Ammon's horn (tissue), 1 donor: ENCODE results near the gene PPP1R1B.

Experiments used
- DNase-seq: peaks from one replicate; pipeline ENCODE4 v3.0.0-alpha.2; 2016; ENCODE audit warnings: low spot score

The PPP1R1B gene

DNA sequence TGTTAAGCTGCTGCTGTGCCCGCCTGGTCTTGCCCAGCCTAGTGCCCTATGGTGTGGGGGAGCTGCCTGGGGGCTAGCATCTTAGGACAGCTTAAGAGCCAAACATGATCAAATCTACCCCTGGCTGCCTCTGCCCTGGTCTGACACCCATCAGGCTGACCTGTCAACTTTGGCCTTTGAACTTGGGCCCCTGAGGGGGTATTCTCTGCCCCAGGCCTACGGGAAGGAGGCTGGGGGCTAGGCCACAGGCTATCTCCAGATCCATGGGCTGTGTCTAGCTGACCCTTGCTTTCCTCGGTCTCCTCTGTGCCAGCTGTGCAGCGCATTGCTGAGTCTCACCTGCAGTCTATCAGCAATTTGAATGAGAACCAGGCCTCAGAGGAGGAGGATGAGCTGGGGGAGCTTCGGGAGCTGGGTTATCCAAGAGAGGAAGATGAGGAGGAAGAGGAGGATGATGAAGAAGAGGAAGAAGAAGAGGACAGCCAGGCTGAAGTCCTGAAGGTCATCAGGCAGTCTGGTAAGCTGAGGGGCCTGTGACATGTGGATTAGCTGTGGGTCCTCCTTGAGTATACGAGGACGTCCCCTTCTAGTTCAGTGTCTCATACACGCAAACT, 6.9 kb downstream of the PPP1R1B start:
- DNase-seq = no peak

DNA sequence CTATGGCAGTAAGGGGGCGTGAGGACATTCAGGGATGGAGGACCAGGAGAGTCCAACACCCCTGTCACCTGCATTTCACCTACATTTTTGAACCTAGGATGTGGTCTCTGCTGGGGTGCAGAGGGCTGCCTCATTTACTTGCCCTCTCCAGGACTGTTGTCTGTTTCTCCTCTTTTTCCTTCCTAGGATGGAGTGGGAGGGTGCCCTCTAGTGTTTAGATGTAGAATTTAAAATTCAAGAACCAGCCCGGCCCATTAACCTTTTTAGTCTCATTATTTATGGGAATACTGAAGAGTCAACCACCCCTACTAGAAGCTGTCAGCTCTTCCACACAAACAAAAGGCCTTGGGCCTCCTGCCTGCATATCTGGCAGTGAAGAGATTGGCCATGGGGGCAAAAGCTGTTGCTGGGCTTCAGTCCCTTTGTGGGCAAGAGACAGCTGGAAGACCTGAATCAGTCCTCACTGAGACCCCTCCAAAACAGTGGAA, 7.7 kb downstream of the PPP1R1B start:
- peak; percentile 60 for DNase-seq

DNA sequence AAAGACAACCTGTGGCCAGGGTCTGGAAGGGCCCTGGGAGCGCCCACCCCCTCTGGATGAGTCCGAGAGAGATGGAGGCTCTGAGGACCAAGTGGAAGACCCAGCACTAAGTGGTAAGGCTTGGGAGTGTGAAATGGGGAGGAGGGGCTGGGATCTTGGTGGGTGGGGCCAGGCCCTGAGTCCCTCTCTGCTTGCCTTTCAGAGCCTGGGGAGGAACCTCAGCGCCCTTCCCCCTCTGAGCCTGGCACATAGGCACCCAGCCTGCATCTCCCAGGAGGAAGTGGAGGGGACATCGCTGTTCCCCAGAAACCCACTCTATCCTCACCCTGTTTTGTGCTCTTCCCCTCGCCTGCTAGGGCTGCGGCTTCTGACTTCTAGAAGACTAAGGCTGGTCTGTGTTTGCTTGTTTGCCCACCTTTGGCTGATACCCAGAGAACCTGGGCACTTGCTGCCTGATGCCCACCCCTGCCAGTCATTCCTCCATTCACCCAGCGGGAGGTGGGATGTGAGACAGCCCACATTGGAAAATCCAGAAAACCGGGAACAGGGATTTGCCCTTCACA, 8.9 kb downstream of the PPP1R1B start:
- DNase-seq = no peak

DNA sequence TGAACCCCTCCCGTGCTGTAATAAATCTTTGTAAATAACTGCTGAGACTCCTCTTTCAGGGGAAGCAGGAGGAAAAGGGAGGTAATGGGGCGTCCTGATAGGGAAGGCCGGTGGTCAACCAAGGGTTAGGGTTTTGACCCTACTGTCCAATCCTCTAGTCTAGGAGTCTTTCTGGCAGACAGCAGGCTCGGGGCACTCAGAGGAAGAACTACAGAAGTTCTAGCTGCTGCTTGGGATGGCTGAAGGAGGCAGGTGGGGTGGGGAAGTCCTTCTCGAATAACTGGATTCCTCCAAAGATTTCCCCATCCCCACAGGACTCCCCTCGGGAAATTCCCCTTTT, 9.8 kb downstream of the PPP1R1B start:
- DNase-seq = no peak

DNA sequence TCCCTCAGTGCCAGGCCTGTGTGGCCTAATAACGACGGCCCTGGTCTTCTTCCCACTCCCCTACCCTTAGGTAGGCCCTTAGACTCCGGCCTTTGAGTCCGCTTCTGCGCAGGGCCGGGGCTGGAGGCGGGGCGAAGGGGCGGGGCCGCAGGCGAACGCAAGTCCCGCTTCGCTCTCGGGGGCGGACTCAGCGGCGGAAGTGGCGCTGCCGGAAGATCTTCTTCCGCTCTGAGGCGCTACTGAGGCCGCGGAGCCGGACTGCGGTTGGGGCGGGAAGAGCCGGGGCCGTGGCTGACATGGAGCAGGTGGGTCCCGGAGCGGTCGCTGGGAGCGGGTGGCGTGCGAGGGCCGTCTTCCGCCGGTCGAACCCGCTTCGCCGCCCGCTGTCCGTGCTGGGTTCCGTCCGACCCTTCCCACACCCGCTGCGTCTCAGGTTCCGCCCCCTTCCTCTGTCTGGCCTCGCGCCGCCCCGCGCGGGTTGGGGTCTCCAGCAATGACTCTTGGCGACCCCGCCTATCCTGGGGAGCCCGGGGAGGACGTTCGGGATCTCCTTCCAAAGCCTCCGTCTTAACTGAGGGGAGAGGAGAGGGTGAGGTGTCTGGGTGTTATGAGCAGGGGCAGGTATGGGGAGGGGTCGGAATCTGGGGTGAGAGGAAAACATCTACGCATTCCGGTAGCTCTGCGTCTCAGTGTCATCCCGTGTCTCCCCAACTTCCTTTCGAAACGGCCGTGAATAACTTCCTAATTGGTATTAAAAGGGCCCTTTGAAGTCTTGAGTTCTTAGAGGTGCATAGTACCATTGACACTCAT, 10.4 kb downstream of the PPP1R1B start, which contains the start of gene STARD3:
TSS of gene STARD3 (plus strand) at position 218 of the 810 bp plus-strand sequence. CDS start 16,388 bp downstream, outside the sequence.
- peak; percentile 94 for DNase-seq

DNA sequence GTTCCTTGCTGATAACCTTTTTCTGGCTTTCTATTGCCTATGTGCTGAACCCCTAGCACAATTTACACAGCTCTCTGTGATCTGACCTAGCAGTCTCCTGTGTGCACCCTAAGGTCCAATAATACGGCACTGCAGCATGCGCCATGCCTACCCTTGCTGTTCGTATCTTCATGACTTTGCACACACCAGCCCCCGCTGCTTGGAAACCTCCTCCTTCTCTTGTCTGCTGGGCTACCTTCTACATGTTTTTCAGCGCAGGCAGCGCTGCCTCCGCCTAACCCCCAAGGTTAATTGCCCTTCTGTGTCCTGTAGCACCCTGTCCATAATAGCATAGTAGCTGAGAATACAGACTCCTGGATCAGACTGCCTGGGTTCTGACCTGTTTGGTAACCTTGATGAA, 11.6 kb downstream of the PPP1R1B start:
- no peak for DNase-seq

DNA sequence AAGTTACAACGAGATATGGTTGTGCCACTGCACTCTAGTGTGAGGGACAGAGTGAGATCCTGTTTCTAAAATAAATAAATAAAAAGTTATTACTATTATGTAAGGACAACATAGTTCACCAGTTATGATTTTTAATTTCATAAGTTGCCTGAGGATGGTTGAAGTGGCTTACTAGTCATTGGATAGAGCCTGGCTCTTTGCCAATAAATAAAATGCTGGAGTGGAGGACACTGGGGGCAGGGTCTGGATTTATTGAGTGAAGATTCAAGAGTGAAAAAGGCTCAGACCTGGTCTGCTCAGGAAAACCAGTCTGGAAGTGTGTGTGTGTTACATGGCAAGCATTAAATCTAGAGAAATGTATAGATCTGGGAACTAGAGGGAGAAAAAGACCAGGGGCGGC, 12.3 kb downstream of the PPP1R1B start:
- no peak for DNase-seq

DNA sequence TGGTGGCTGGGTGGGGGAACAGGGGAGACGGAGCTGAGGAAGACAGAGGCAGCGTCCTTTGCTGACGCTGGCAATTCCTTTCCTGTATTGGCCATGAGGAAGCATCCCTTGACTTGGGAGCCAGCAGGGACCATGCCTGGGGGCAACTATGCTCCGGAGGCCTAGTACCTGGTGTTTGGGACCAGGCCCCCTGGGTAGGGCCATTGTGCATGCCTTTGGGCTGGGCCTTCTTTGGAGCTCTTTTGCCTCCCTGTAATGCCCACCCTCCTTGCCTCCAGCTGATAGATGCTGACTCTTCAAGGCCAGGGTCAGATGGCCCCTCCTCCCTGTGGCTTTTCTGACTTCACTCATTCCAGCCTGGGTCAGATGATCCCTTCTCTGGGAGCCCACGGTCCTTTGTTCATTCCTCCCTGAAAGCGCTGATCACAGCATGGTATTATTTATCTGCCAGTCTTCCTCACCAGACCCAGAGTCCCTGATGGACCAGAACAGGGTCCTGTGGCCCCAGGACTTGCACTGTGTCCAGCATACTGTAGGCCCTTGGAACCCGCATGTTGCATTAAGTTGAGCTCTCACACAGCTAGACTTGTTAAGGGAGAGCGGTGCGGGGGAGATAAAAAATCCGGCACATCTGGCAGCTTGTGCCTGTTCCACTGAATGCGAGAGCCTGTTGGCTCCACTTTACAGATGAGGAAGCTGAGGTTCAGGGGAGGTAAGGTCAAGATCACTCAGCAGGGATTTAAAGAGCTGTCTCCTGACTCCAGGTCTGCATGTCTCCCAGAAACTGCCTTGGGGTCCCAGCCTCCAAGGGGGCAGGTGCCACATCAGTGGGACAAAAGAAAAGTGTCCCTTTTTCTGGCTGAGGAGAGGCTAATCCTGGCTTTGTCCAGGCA, 13.1 kb downstream of the PPP1R1B start:
- no peak for DNase-seq

DNA sequence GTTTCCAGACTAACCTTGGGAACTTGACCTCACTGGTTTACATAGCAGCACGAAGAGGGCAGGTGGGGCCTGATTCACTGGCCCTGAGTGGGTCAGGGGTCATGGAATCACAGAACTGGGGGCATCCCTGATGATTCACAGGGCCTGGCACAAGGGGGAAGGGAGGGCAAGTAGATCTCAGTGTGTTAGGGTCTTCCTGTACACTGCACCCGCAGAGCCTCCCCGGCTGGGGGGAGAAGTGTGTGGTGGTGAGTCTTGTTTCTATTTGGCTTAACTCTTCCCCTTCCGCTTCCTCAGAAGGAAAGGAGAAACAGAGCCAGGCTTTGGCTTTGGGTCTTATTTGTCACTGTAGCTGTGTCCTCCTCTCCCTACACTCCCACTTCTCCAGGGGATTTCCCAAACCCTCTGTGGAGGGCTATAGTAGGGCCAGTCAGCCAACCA, 13.9 kb downstream of the PPP1R1B start:
- DNase-seq = no peak

DNA sequence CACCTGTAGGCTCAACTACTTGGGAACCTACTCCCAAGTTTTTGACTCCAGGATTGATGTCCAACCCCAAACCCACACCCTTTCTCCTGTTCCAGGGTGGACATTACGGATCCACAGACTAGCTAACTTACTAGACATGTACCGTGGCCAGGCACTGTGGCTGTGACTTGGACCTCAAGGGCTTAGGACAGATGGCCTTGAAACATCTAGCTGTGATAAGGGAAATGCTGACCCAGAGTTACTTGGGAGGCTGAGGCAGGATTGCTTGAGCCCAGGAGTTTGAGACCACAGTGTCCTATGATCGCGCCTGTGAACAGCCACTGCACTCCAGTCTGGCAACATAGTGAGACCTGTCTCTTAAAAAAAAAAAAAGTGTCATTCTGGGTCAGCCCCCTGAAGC, 14.3 kb downstream of the PPP1R1B start:
- no peak for DNase-seq

DNA sequence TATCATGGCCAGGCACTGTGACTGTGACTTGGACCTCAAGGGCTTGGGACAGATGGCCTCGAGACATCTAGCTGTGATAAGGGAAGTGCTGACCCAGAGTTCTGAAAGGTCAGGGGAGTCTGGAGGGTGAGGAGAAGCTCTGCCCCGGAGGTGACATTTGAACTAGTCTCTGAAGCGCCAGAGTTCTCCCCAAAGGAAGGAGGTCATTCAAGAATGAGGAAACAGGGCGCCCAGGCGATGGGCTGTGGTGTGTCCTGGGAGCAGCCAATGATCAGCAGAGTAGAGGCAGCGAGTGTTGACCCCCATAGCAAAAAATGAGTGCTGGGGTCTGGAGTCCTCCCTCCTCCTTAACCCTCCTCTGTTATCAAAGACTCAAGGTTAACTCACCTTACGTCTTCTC, 15.1 kb downstream of the PPP1R1B start:
- no peak for DNase-seq

DNA sequence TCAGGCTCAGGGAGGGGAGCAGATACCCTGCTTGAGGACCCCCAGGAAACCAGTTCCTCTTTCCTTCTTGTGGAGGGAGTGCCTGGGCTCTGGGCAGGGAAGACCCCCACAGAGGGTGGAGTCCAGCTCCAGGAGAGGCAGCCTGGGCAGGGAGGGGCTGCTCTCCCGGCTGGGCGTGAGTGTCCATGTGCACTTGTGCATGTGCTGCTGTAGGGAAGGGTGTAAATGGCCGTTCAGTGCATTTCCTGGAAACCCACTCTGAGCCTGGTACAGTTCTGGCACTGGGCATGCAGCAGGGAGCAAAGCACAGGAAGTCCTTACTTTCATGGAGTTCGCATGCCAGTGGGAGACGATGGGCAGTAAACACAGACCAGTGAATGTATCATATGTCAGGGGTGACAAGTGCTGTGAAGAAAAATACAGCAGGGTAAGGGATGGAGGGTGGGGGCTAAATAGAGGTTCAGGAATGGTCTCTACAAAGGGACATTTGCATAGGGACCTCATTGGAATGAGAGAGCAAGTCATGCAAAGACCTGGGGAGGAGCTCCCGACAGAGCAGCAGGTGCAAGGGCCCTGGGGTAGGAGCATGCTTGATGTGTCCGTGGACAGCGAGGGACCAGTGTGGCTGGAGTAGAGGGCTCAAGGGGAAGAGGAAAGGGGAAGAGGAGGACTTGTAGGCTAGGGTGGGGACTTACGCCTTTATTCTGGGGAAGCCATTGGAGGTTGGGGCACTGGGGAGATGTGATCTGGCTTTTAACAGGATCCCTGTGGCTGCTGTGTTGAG, 15.7 kb downstream of the PPP1R1B start:
- DNase-seq = no peak

DNA sequence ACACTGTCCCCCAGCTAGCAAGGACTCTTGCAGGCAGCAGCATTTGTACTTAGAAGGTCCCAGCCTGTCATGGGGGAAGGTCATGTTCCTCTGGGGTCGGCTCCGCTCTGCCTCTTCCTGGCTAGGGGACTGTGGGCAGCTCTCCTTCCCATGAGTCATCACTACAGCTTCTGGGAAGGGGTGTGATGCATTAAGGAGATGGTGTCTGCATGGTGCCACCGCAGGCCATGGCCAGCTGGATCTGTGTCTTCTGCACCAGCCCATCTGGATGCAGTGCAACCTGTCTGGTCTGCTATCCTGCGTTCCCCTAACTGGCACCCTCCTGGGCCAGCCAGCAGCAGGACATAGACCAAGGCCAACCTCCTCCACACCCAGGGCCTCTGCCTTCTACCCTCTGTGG, 16.5 kb downstream of the PPP1R1B start:
- DNase-seq = no peak

DNA sequence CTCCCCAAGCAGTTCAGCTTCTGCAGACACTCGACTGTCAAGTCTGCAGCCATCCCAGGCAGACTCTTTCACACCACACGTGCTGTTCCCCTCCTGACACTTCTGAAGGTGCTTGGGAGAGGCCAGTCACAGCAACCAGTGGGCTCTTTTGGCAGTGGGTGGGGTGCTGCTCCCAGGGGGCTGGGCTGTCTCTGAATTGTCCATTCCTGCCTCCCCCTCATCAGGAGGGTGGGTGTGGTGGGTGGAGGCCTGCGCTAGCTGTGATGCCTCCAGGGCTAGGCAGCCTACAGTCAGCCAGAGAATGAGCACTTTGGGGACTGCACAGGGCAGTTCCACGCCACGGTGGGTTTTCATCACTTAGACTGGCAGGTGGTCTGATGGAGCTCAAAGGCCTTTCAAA, 20.5 kb downstream of the PPP1R1B start:
- no peak for DNase-seq

DNA sequence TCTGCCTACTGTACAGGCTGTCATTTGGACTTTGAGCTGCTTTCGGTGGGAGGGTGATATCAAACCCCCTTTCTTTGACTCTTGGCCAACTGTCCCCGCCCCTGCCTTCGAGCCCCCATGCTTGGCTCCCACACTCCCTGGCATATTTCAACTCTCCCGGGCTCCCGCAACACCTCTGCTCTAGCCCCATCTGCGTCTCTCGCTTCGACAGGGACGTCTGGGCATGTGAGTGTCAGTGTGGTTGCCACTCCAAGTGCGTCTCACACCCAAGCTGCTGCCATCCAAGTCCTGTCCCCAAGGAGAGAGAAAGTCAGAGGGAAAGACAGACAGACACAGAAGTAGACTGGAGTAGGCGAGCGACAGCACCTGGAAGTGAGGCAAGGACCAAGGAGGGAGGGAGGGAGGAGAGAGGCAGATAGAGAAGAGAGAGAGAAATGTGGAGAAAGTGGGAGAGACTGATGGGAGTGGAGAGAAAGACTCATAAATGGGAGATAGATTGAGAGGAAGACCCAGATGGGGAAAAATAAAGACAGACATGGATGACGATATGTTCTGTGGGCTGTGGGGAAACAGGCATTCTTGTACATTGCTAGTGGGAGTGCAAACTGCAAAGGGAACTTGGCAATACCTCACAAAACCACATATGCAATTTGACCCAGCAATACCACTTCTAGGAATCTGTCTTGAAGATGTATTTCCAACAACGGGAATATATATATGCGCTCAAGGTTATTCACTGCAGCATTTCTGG, 22.0 kb downstream of the PPP1R1B start:
- DNase-seq = no peak

DNA sequence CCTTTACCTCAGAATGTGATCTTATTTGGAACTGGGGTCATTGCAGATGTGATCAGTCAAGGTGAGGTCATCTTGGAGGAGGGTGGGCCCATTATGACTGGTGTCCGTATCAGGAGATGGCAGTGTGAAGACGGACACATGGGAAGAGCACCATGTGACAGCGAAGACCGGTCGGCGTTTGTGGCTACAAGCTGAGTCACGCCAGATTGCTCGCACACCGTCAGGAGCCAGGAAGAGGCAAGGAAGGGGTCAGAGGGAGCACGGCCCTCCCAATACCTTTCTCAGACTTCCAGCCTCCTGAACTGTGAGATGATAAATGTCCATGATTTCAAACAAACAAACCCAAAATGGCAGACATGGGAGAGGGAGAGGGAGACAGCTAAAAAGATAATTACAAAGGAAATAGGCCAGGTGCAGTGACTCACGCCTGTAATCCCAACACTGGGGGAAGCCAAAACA, 23.4 kb downstream of the PPP1R1B start:
- no peak for DNase-seq

DNA sequence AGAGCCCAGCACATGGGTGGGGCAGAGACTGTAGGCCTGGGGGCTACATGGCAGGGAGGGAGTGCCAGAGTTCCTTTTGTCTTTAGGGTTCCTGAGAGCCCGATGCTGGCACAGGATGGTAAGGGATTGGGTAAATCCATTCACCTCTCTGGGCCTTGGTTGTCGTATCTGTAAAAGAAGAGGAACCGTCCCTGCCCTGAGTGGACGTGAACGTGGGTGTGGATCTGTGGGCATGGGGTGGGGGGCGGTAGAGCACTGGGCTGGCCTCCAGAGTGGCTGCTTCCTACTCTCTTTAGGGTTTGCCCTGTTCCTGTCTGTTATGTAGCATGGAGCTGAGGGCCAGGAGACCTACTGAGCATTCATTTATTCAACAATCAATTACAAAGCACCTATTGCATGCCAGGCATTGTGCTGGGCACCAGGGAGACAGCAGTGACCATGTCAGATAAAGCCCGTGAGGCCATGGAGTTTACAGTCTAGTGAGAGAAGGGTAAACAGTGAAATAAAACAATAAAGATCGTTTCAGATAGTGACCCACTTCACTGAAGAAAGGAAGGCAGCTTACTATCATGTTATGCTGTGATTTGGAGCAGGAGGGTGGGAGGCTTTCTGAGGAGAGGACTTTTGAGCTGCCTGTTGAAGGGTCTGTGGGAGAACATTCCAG, 25.3 kb downstream of the PPP1R1B start:
- DNase-seq = no peak

DNA sequence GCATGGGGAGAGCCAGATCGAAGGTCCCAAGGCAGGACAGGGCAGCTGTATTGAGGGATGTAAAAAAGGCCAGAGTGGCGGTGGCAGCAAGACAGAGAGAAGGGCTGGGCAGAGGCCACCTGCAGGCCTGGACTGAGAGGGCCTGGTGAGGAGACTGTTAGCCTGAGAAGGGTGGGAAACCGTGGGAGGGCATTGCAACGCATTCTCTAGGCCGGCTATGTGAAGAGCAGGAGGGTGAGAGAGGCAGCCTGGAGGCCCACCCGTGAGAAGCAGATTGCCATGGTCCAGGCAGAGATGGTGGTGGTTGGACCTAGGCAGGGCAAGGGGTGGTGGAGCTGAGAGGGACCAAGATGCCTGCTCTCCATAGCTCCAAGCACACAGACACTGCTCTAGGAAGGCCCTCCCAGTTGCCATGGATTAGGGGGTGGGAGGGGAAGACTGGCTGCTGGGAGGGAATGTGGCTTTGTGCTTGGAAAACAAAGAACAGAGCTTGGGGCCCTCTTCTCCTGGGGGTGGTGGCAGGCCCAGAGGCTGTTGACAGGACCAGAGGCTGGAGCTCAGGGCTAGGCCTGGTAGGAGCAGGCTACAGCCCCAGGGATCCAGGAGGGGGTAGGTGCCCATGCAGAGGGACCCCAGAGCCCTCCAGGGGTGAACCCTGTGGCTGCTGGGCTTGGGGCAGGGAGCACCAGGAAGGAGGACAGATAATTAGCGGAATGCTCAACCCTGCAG, 26.0 kb downstream of the PPP1R1B start:
- DNase-seq = peak; percentile 89

DNA sequence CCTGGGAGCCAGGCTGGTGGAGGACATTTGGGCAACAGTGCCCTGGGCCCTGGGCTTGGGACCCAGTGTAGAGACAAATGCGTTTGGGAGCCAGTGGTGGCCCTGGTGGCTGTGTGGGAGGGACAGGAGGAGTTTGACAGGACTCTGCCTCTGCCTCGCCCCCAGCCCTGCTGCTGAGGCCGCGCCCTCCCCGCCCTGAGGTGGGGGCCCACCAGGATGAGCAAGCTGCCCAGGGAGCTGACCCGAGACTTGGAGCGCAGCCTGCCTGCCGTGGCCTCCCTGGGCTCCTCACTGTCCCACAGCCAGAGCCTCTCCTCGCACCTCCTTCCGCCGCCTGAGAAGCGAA, 26.5 kb downstream of the PPP1R1B start:
- DNase-seq = no peak
